Gastrocnemius medialis (tissue), 4 donors: ENCODE results near the gene ARHGAP8.

Experiments
- CTCF ChIP-seq, 5 experiments: fragments of 450-650 bp in 3 of 5; fragments of 200-600 bp in 2 of 5; sonication (generic) in 2 of 5; IDR thresholded peaks in 4 of 5; conservative IDR thresholded peaks in 1 of 5; 1 replicate in 4 of 5; 2 replicates in 1 of 5; pipeline ENCODE4 v1.5.1; 2016 to 2019; ENCODE audit warnings: antibody characterized with exemption in 5 of 5, mild to moderate bottlenecking in 3 of 5, moderate library complexity in 3 of 5
- POLR2A ChIP-seq, 2 donors: fragments of 450-650 bp; IDR thresholded peaks; one replicate each; pipeline ENCODE4 v1.6.1; 2017; ENCODE audit warnings: antibody characterized with exemption in 2 of 2, mild to moderate bottlenecking in 2 of 2, moderate library complexity in 2 of 2

GRCh38 chr22:44838316-44839016 lies 86.1 kb downstream of the ARHGAP8 start:
- no peak for TF ChIP-seq CTCF (IDR thresholded peaks at IDR 0.05 in 4 of 5, conservative IDR thresholded peaks at IDR 0.05 in 1 of 5)
- no peak for TF ChIP-seq POLR2A (IDR thresholded peaks at IDR 0.05)
